COLO668 (cell line): Measurements from ENCODE around the gene DCTN2.

ENCODE experiments used
- DNase-seq: peaks from one replicate; lab custom pipeline; 2025; ENCODE audit not compliant: unreplicated experiment; lab: John Stamatoyannopoulos, UW

The DCTN2 gene

GRCh38 chr12:57546438-57547287 lies at the start of gene DCTN2:
Gene DCTN2 (minus strand): TSS chr12:57547192. CDS start chr12:57547063, 129 bp downstream.
- DNase-seq = peak; percentile 91

- no peak for DNase-seq
Observed at GRCh38 chr12:57593187-57593586, 46.2 kb upstream of the DCTN2 start.

GRCh38 chr12:57592551-57593165 lies 45.7 kb upstream of the DCTN2 start:
- no peak for DNase-seq

- no peak for DNase-seq
Observed at GRCh38 chr12:57591782-57592325, 44.9 kb upstream of the DCTN2 start.

GRCh38 chr12:57590864-57591781 lies 44.1 kb upstream of the DCTN2 start, which contains the start of gene PIP4K2C:
Gene PIP4K2C (plus strand): TSS chr12:57591192. CDS start chr12:57591290, 98 bp downstream.
- peak; percentile 86 for DNase-seq

- DNase-seq = no peak
Observed at GRCh38 chr12:57590479-57590863, 43.5 kb upstream of the DCTN2 start.

- peak; percentile 7 for DNase-seq
Observed at GRCh38 chr12:57588951-57589610, 42.1 kb upstream of the DCTN2 start.

- no peak for DNase-seq
Observed at GRCh38 chr12:57586832-57587429, 39.9 kb upstream of the DCTN2 start.

GRCh38 chr12:57586128-57586527 lies 39.1 kb upstream of the DCTN2 start:
- DNase-seq = no peak

GRCh38 chr12:57585156-57585555 lies 38.2 kb upstream of the DCTN2 start:
- DNase-seq = no peak

GRCh38 chr12:57584690-57585089 lies 37.7 kb upstream of the DCTN2 start:
- DNase-seq = no peak

- DNase-seq = no peak
Observed at GRCh38 chr12:57584050-57584449, 37.1 kb upstream of the DCTN2 start.

- DNase-seq = peak; percentile 39
Observed at GRCh38 chr12:57583008-57583831, 36.2 kb upstream of the DCTN2 start.

GRCh38 chr12:57582440-57582839 lies 35.4 kb upstream of the DCTN2 start:
- DNase-seq = no peak

GRCh38 chr12:57581802-57582201 lies 34.8 kb upstream of the DCTN2 start:
- DNase-seq = no peak

GRCh38 chr12:57580466-57580795 lies 33.4 kb upstream of the DCTN2 start:
- no peak for DNase-seq

GRCh38 chr12:57579677-57580465 lies 32.9 kb upstream of the DCTN2 start:
- no peak for DNase-seq

- DNase-seq = no peak
Observed at GRCh38 chr12:57579011-57579410, 32.0 kb upstream of the DCTN2 start.
